Fibroblast of lung (primary cell): ENCODE data around the gene POLR1D. TPM values are rescaled to one million over a fixed set of nuclear protein-coding genes. Genes with fewer than 3 reads are reported as not detected.

Experiments
- DNase-seq, 2 donors: peaks; one replicate each; pipeline versions ENCODE4 v3.0.0 to v3.0.0-alpha.2; 2010; ENCODE audit warnings: low read depth in 2 of 2
- H2AFZ ChIP-seq: 2 replicates; pipeline ENCODE4 v1.5.1; 2012; ENCODE audit warnings: low read length, control low read depth, inconsistent platforms
- H3K27ac ChIP-seq: 2 replicates; pipeline ENCODE4 v1.5.1; 2011; ENCODE audit warnings: low read length, control low read depth; ENCODE audit not compliant: insufficient read depth
- H3K27me3 ChIP-seq: 2 replicates; pipeline ENCODE4 v1.5.1; 2011; ENCODE audit warnings: mild to moderate bottlenecking, low read length; ENCODE audit not compliant: control insufficient read depth, insufficient read depth
- H3K36me3 ChIP-seq: 2 replicates; pipeline ENCODE4 v1.5.1; 2011; ENCODE audit warnings: low read length; ENCODE audit not compliant: control insufficient read depth, insufficient read depth
- H3K4me1 ChIP-seq: 2 replicates; pipeline ENCODE4 v1.5.1; 2011; ENCODE audit warnings: low read length; ENCODE audit not compliant: control insufficient read depth, insufficient read depth; ENCODE audit errors: extremely low read depth
- H3K4me2 ChIP-seq: 2 replicates; pipeline ENCODE4 v1.5.1; 2011; ENCODE audit warnings: low read length, control low read depth; ENCODE audit not compliant: insufficient read depth; ENCODE audit errors: extremely low read depth
- H3K4me3 ChIP-seq, 4 experiments: fragments of 200-600 bp in 1 of 4; sonication (generic) in 1 of 4; replicated peaks in 1 of 4; 2 replicates each; pipeline ENCODE4 v1.5.1; 2011 to 2016; ENCODE audit warnings: low read length in 4 of 4, low read depth in 3 of 4, mild to moderate bottlenecking in 3 of 4, control low read depth in 2 of 4, inconsistent platforms in 1 of 4, mixed read lengths in 1 of 4; ENCODE audit not compliant: insufficient read depth in 1 of 4; ENCODE audit errors: control extremely low read depth in 1 of 4
- H3K79me2 ChIP-seq: 2 replicates; pipeline ENCODE4 v1.5.1; 2012; ENCODE audit warnings: mild to moderate bottlenecking, low read length, inconsistent platforms; ENCODE audit not compliant: control insufficient read depth, insufficient read depth
- H3K9ac ChIP-seq: 2 replicates; pipeline ENCODE4 v1.5.1; 2011; ENCODE audit warnings: mild to moderate bottlenecking, low read length, control low read depth; ENCODE audit not compliant: insufficient read depth
- H3K9me3 ChIP-seq: 2 replicates; pipeline ENCODE4 v1.5.1; 2012; ENCODE audit warnings: low read depth, low read length; ENCODE audit not compliant: control insufficient read depth, insufficient read depth
- H4K20me1 ChIP-seq: 2 replicates; pipeline ENCODE4 v1.5.1; 2011; ENCODE audit warnings: low read length; ENCODE audit not compliant: control insufficient read depth, insufficient read depth; ENCODE audit errors: extremely low read depth
- CTCF ChIP-seq, 2 donors: IDR thresholded peaks in 1 of 2; conservative IDR thresholded peaks in 1 of 2; 1 replicate in 1 of 2; 2 replicates in 1 of 2; pipeline ENCODE4 v1.5.1; 2011 to 2012; ENCODE audit warnings: low read length in 2 of 2, control low read depth in 1 of 2, inconsistent platforms in 1 of 2, low read depth in 1 of 2, mild to moderate bottlenecking in 1 of 2
- EZH2 ChIP-seq: IDR thresholded peaks from 2 replicates; pipeline ENCODE4 v1.5.1; 2012; ENCODE audit warnings: low read length, control low read depth, mild to moderate bottlenecking; ENCODE audit errors: missing control alignments
- polyA plus RNA-seq, 2 donors: library from polyadenylated mRNA; depleted of rRNA in 1 of 2; stranded (reverse) in 1 of 2; unstranded in 1 of 2; fragments of >200 nt; gene quantifications; 2 replicates each; pipeline ENCODE4 v1.2.1, GENCODE V29; 2011 to 2012; ENCODE audit warnings: missing spikeins in 1 of 2
- total RNA-seq: library from RNA; depleted of rRNA; stranded (reverse); fragments of >200 nt; gene quantifications from 2 replicates; pipeline ENCODE4 v1.2.1, GENCODE V29; 2014

POLR1D gene
- total and polyA plus RNA-seq, 2 donors (not counting 1 experiment from before 2014, with no cell fraction given), result 84.6 to 96.0 TPM

GRCh38 chr13:27631156-27631555, 9.5 kb downstream of the POLR1D start:
- no peaks in the 10 kb centered on the region for H3K4me1 ChIP-seq
- H4K20me1 ChIP-seq, result no peaks in the 10 kb centered on the region
- H3K4me2 ChIP-seq, result no peak overlapping the region
- no peak for DNase-seq
- no peak overlapping the region for H3K4me3 ChIP-seq
- no peaks in the 10 kb centered on the region for H3K9me3 ChIP-seq
- no peak overlapping the region for H3K9ac ChIP-seq
- H3K36me3 ChIP-seq, result peaks cover 1% of the 10 kb centered on the region
- H2AFZ ChIP-seq, result no peak overlapping the region
- H3K79me2 ChIP-seq, result peaks cover 10% of the 10 kb centered on the region
- H3K27ac ChIP-seq, result no peak overlapping the region
- no peak for TF ChIP-seq CTCF (conservative IDR thresholded peaks at IDR 0.05 in 1 of 2, IDR thresholded peaks at IDR 0.05 in 1 of 2; ENCODE audit: low read depth in 1 of 2, low read length in 2 of 2)
- TF ChIP-seq EZH2, result no peak
- no peaks in the 10 kb centered on the region for H3K27me3 ChIP-seq

- Histone ChIP-seq H3K4me3 (no peak overlapping the region), H3K4me2 (no peak overlapping the region), H3K27me3 (no peaks in the 10 kb centered on the region), H2AFZ (no peak overlapping the region), H3K36me3 (peaks cover 1% of the 10 kb centered on the region), H3K27ac (no peak overlapping the region), H3K9me3 (no peaks in the 10 kb centered on the region), H3K9ac (no peak overlapping the region), H4K20me1 (no peaks in the 10 kb centered on the region), H3K79me2 (peaks cover 10% of the 10 kb centered on the region), H3K4me1 (no peaks in the 10 kb centered on the region)
- no peak for TF ChIP-seq EZH2
- no peak for TF ChIP-seq CTCF (conservative IDR thresholded peaks at IDR 0.05 in 1 of 2, IDR thresholded peaks at IDR 0.05 in 1 of 2; ENCODE audit: low read depth in 1 of 2, low read length in 2 of 2)
- DNase-seq, result no peak
Observed at GRCh38 chr13:27631665-27632064, 10.0 kb downstream of the POLR1D start.

GRCh38 chr13:27632214-27632613, 10.5 kb downstream of the POLR1D start:
- DNase-seq, result no peak
- H3K36me3 ChIP-seq, result peaks cover 1% of the 10 kb centered on the region
- no peak overlapping the region for H3K27ac ChIP-seq
- no peaks in the 10 kb centered on the region for H4K20me1 ChIP-seq
- H3K4me2 ChIP-seq, result no peak overlapping the region
- no peak for TF ChIP-seq CTCF (conservative IDR thresholded peaks at IDR 0.05 in 1 of 2, IDR thresholded peaks at IDR 0.05 in 1 of 2; ENCODE audit: low read depth in 1 of 2, low read length in 2 of 2)
- no peak for TF ChIP-seq EZH2
- no peak overlapping the region for H3K4me3 ChIP-seq
- no peaks in the 10 kb centered on the region for H3K27me3 ChIP-seq
- no peak overlapping the region for H3K9ac ChIP-seq
- H3K79me2 ChIP-seq, result peaks cover 10% of the 10 kb centered on the region
- H3K4me1 ChIP-seq, result no peaks in the 10 kb centered on the region
- no peak overlapping the region for H2AFZ ChIP-seq
- H3K9me3 ChIP-seq, result no peaks in the 10 kb centered on the region
